ENCODE measurements around the gene OR1J4. TPM values are rescaled to one million over a fixed set of nuclear protein-coding genes. Genes with fewer than 3 reads are reported as not detected.

Gene OR1J4
- total and polyA plus RNA-seq, 2 of the 13 experiments (the other 11 are each of a cell fraction or from before 2014, with no cell fraction given), result not detected

DNA sequence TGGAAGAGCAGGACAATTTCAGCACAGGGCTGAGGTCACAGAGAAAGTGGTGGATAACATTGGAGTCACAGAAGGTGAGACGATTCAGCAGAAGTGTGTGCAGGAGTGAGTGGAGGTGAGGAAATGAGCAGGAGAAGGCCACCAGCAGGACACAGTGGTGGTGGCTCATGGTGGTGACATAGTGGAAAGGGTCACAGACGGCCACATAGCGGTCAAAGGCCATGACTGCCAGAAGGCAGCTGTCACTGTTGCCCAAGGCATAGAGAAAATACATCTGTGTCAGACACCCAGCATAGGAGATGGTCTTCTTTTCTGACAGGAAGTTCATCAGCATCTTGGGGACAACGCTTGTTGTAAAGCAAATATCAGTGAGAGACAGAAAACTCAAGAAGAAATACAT, 49.0 kb downstream of the OR1J4 start (continued):
- TF ChIP-seq, protein P1, sequence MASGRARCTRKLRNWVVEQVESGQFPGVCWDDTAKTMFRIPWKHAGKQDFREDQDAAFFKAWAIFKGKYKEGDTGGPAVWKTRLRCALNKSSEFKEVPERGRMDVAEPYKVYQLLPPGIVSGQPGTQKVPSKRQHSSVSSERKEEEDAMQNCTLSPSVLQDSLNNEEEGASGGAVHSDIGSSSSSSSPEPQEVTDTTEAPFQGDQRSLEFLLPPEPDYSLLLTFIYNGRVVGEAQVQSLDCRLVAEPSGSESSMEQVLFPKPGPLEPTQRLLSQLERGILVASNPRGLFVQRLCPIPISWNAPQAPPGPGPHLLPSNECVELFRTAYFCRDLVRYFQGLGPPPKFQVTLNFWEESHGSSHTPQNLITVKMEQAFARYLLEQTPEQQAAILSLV (CRISPR knock-in tag; IDR thresholded peaks at IDR 0.05; ENCODE audit: borderline replicate concordance), result no peak
- no peak for TF ChIP-seq ZNF7 (CRISPR knock-in tag; IDR thresholded peaks at IDR 0.05)
- no peak for TF ChIP-seq KLF13 (CRISPR knock-in tag; IDR thresholded peaks at IDR 0.05)
- TF ChIP-seq KLF11 (CRISPR knock-in tag; IDR thresholded peaks at IDR 0.05), result no peak
- TF ChIP-seq, protein P2, sequence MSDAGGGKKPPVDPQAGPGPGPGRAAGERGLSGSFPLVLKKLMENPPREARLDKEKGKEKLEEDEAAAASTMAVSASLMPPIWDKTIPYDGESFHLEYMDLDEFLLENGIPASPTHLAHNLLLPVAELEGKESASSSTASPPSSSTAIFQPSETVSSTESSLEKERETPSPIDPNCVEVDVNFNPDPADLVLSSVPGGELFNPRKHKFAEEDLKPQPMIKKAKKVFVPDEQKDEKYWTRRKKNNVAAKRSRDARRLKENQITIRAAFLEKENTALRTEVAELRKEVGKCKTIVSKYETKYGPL (CRISPR knock-in tag; IDR thresholded peaks at IDR 0.05), result no peak
- no peak for TF ChIP-seq ZNF672 (CRISPR knock-in tag; IDR thresholded peaks at IDR 0.05)

Other genes starting within 250 kb of the OR1J4 start
- 0.06 and 0.07 TPM in 2 replicates for gene PTGS1, start 148.1 kb upstream of the OR1J4 start, total RNA-seq (2016; rRNA removed; fragmentation: Illumina TruSeq; extraction: Trizol)
- gene PTGS1, start 148.1 kb upstream of the OR1J4 start, polyA plus RNA-seq (2011; rRNA removed), result 0.05 and 0.08 TPM in 2 replicates
- not detected in 2 replicates for gene OR1J1, start 41.2 kb upstream of the OR1J4 start, total RNA-seq (2016; rRNA removed; fragmentation: Illumina TruSeq; extraction: Trizol)
- gene OR1J1, start 41.2 kb upstream of the OR1J4 start, polyA plus RNA-seq (2011; rRNA removed), result not detected in 2 replicates
- gene OR1J2, start 8.3 kb upstream of the OR1J4 start, total RNA-seq (2016; rRNA removed; fragmentation: Illumina TruSeq; extraction: Trizol), result not detected in 2 replicates
- gene OR1J2, start 8.3 kb upstream of the OR1J4 start, polyA plus RNA-seq (2011; rRNA removed), result not detected in 2 replicates
- not detected in 2 replicates for gene OR1N1, start 8.2 kb downstream of the OR1J4 start, total RNA-seq (2016; rRNA removed; fragmentation: Illumina TruSeq; extraction: Trizol)
- not detected in 2 replicates for gene OR1N1, start 8.2 kb downstream of the OR1J4 start, polyA plus RNA-seq (2011; rRNA removed)
- gene OR1N2, start 34.0 kb downstream of the OR1J4 start, total RNA-seq (2016; rRNA removed; fragmentation: Illumina TruSeq; extraction: Trizol), result not detected in 2 replicates
- not detected in 2 replicates for gene OR1N2, start 34.0 kb downstream of the OR1J4 start, polyA plus RNA-seq (2011; rRNA removed)
- not detected in 2 replicates for gene OR1L8, start 64.2 kb downstream of the OR1J4 start, total RNA-seq (2016; rRNA removed; fragmentation: Illumina TruSeq; extraction: Trizol)
- 0.07 TPM in 1 of 2 replicates, not detected in the other for gene OR1L8, start 64.2 kb downstream of the OR1J4 start, polyA plus RNA-seq (2011; rRNA removed)
- not detected in 2 replicates for gene OR1Q1, start 95.6 kb downstream of the OR1J4 start, total RNA-seq (2016; rRNA removed; fragmentation: Illumina TruSeq; extraction: Trizol)
- 0.07 and 0.12 TPM in 2 replicates for gene OR1Q1, start 95.6 kb downstream of the OR1J4 start, polyA plus RNA-seq (2011; rRNA removed)
- gene OR1B1, start 138.5 kb downstream of the OR1J4 start, total RNA-seq (2016; rRNA removed; fragmentation: Illumina TruSeq; extraction: Trizol), result not detected in 2 replicates
- gene OR1B1, start 138.5 kb downstream of the OR1J4 start, polyA plus RNA-seq (2011; rRNA removed), result not detected in 2 replicates
- gene OR1L1, start 142.6 kb downstream of the OR1J4 start, total RNA-seq (2016; rRNA removed; fragmentation: Illumina TruSeq; extraction: Trizol), result not detected in 2 replicates
- not detected in 2 replicates for gene OR1L1, start 142.6 kb downstream of the OR1J4 start, polyA plus RNA-seq (2011; rRNA removed)
- gene OR1L3, start 156.0 kb downstream of the OR1J4 start, total RNA-seq (2016; rRNA removed; fragmentation: Illumina TruSeq; extraction: Trizol), result not detected in 2 replicates
- gene OR1L3, start 156.0 kb downstream of the OR1J4 start, polyA plus RNA-seq (2011; rRNA removed), result not detected in 2 replicates
- gene OR1L4, start 204.8 kb downstream of the OR1J4 start, total RNA-seq (2016; rRNA removed; fragmentation: Illumina TruSeq; extraction: Trizol), result not detected in 2 replicates
- not detected in 2 replicates for gene OR1L4, start 204.8 kb downstream of the OR1J4 start, polyA plus RNA-seq (2011; rRNA removed)
- not detected in 2 replicates for gene OR1L6, start 223.2 kb downstream of the OR1J4 start, total RNA-seq (2016; rRNA removed; fragmentation: Illumina TruSeq; extraction: Trizol)
- gene OR1L6, start 223.2 kb downstream of the OR1J4 start, polyA plus RNA-seq (2011; rRNA removed), result not detected in 2 replicates